HG02884 (cell line): ENCODE data around the gene DDX20.
A peak's percentile ranks its signal among the peaks of the same experiment; 100 is the strongest.

Experiments used
- ATAC-seq: cut with Tn5 transposase; IDR thresholded peaks from one replicate; pipeline ENCODE4 v1.9.1; 2021; ENCODE audit warnings: mild to moderate bottlenecking, moderate library complexity; ENCODE audit not compliant: unreplicated experiment

DDX20 gene

DNA sequence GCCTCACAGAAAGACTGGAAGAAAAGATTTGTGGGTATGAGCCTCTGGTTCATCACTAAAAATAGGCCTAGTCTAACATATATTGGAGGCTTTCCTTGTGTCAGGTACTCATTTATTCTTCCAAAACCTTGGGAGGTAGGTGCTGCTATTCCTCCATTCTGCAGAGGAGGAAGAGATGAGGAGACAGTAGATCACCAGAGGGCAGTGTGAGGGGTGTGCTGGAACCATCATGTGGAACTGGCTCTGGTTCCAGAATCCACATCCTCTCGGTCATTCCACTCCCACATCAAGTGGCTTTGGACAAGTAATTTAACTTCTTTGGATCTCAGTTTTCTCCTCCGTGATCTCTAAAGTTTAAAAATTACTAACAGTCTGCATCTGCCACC lies 9.1 kb upstream of the DDX20 start:
- no peak for ATAC-seq

DNA sequence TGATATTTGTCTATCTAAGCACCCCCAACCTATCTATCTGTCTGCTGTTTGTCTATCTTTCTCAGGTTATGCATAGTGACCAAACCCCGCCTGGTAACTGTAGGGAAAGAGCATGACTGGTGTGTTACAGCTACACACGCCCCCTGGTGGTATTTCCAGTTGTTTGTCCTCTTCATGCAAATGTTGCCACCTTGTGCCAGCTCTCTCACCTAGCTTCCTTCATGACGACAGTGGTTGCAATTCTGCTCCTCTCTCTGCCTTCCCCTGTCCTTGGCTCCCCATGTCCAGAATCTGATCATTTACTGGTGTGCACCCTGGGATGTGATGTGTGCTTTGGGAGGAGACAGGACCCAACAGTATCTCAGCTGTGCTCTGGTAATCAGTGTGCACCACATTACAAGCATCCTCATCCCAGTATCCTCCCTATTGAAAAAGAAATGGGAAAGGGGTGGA lies 8.4 kb upstream of the DDX20 start:
- ATAC-seq = peak; percentile 73

DNA sequence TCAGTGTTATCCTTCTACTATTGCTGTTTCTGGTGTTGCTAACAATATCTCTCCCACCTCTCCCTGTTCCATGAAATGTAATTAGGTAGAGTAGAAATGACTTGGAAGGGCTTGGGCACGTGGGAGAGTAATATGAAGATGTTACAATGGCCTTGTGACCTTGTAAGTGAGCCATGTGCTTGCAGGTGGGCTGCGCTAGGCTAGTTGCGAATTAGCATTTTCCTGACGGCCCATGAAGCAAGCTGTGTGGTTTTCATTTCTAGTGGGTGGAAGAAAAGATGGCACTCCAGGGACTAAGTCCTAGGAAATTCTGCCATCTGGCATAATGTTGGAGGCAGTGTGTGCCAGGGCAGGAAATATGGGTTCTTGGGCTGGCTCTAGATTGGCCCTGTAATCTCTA lies 7.8 kb upstream of the DDX20 start:
- ATAC-seq = no peak

DNA sequence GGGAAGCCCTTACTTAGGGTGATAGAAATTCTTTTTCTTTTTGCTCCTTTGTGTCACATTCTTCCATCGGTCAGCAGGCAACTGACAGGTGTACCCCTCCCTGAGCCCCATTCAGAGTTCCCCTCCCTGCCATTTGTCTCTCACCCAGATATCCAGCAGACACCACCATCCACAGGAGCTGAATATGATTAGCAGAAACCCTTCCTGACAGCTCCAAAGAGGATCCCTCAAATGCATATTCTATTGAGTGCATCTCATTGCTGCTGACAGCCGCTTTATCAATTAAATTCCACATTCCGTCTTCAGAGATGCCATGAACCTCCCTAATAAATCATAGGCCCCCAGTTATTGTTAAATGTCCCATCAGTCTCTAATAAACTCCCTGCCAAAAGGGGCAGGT lies 6.1 kb upstream of the DDX20 start:
- no peak for ATAC-seq

DNA sequence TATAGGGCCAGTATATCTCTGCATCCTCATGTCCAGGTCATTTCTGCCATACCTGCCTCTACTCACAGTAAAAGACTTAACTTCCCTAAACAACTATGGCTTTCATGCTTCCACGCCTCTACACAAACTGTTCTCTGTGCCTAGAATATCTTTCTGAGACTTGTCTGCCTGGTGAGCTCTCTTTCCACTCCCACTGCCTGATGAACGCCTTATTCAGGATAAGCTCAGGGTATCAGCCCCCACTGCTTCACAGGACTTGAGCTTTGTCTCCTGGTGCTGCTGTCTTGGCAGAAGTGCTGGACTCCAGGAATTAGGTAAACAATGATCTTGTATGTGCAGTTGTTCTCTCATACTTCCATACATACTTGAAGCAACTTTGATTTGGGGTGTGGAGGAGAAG lies 4.8 kb upstream of the DDX20 start:
- no peak for ATAC-seq

DNA sequence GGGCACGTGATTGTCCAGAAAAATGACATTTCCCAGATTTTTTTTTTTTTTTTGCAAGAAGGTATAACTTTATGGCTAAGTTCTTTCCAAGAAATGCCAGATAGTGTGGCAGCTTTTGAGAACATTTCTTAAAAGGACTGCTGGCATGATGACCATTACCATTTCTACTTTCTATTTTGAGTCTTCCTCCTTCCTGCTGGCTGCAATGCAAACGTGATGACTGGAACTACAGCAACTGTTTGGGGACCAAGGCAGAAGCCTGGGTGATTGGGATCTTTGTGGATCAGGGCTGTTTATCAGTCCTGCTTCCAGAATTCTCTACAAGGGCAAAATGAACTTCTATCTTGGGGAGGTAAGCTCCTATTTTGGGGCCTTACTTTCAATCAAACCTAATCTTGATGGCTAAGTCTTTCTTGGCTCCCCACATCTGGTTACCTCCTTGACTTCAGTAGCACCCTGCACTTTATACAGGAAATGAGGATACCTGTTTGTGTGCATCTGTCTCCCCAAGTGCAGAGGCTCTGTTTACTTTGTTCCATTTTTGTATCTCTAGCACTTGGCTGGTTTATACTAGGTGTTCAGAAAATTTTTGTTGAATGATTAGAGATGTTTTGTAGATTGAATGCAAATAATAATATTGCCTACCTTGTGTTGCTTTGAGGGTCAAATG lies 3.7 kb upstream of the DDX20 start:
- ATAC-seq = no peak

DNA sequence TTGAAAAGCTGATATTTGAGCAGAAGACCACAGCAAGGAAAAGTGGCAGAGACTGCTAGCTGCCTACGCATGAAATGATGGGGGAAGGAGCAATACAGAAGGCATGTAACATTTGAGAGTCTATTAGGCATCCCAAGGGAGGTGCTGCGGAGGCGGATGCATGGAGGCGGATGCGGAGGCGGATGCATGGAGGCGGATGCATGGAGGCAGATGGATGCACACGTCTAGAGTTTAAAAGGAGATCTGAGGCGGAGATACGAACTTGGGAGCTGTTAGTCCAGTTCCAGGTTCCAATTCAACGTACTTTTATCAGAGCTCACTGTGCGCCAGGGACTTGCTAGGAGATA lies 744 bp upstream of the DDX20 start:
- ATAC-seq = no peak

DNA sequence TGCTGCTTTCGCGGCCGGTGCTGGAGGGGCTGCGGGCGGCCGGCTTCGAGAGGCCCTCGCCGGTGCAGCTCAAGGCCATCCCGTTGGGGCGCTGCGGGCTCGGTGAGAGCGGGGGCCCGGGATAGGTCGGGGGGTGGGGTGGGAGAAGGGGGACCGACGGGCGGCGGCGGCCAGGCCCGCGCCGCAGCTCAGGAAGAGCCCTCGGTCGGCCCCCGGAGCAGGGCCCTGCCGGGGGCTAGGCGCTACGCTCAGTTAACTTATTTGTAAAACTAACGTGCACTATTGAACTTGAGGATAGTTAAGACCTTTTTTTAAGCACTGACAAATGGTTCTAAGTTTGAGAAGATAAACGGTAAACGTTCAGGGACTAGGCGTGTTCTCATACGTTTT lies 418 bp downstream of the DDX20 start:
- ATAC-seq = peak; percentile 23

DNA sequence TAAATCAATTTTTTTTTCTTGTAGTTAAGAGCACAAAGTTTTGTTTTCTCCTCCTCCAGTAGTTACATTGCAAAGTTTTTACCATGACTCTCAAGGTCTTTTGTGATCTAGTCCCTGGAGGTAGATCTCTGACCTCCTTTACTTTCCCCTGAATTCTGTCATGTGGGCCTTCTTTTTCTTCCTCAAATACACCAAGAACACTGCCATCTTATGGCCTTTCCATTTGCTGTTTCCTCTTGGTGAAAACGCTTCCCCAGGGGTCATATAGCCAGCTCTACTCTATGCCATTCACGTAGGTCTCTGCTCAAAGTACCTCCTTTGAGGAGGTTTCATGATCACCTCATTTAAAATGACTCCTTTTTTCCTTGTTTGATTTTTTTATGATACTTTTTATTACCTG lies 2.7 kb downstream of the DDX20 start:
- ATAC-seq = no peak

DNA sequence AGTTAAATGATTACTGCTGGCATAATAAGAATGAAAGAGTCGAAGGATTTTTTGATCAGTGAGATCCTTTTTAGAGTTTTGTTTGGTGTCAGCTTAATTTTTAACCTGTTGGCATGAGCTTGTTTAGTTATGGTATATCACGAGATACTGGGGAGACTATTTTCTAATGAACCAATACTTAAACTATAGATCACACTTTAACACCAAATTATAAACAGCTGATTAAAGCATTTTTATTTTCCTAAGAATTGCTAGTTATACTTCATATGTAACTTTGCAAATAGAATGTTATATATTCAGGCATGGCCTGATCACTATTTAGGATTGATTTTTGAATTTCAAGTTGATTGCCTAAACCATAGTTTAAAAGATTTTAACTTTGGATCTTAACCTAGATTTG lies 6.0 kb downstream of the DDX20 start:
- no peak for ATAC-seq

DNA sequence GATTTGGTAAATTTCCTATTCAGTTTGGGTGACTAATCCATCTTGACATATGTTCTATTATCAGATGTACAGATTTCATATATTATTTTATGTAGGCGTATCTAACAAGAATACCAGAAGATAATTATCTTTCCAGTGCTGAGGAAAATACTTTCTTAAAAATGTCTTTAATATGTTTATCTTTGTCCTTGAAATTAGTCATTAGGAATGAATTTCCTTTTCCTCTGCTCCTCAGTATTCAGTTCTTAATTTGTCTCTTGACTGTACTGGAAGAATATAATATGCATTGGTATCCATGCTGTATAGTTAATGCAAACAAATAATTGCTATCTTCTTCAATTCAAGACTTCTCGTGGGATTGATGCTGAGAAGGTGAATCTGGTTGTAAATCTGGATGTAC lies 6.6 kb downstream of the DDX20 start:
- ATAC-seq = no peak

DNA sequence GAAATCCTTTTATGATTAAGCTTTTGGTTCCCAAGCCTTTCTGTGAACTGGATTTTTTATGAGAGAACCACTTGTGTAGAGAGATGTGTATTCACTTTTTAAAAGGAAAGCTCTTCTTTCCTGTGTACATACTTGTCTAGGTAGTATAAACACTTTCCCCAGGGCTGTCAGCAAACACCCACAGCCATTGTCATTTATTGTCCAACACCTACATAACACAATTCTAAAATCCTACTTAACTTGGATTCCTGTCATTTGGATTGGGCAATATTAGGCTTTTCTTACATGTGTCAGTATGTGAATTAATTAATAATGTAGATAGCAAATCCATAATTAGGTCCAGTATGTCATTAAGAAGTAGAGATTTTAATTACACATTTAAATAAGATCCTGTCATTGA lies 12.3 kb downstream of the DDX20 start:
- ATAC-seq = no peak

DNA sequence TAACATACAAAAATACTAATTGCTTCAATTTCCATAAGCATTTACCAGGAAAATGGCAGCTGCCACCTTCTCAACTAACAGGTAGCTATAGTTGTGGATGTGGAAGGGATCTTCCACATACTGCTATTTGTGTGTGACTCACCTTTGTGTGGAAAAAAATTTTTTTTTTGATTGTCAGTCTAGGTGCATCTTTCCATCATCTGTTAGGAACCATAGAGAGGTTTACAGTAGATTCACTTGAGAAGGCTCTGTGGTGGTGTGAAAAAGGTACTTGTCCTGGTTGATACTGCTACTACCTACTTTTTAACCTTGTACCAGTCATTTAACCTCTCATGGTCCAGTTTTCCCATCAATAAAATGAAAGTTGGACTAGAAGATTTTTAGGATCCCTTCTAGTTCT lies 12.9 kb downstream of the DDX20 start:
- no peak for ATAC-seq

DNA sequence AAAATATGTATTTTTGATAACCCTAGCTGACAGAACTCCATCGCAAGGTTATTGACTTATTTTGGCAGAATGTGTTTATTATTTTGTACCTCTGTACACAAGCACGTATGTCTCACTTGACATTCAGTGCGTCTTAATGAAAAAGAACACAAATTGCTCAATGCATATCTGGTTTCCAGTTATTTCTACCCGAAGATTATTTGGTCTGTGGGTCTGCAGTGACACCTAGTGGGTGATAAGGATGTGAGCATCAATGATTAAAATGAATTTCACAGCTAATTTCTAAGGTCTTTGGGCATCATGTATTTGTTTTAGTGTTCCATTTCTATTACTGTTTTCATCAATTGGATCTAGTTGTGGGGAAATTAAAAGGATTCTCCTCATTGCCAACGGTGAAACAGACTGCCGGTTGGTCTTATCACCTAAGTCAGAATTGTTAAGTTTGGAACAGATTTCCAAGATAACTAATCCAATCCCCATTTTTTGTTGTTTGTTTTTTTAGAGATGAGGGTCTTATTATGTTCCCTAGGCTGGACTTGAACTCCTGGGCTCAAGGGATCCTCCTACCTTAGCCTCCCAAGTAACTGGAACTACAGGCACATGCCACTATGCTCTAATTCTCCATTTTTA lies 13.9 kb downstream of the DDX20 start:
- ATAC-seq = no peak

DNA sequence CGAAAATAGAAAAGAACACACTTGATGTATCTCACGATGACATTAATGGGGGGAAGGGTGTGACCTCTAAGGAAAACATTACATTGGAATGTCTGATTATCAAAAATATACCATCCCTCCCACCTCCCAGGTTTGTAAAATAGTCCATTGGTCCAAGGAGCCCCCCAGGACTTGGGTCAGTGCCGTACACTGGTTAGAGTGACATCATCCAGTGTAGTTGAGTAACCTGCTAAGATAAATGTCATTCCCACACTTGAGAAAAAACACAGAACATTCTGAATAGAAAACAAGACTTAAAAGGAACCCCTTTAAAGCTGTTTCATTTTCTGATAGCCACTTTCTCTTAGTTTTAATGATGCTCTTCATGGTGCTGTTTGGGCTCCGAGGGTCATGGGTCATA lies 15.2 kb downstream of the DDX20 start:
- no peak for ATAC-seq

DNA sequence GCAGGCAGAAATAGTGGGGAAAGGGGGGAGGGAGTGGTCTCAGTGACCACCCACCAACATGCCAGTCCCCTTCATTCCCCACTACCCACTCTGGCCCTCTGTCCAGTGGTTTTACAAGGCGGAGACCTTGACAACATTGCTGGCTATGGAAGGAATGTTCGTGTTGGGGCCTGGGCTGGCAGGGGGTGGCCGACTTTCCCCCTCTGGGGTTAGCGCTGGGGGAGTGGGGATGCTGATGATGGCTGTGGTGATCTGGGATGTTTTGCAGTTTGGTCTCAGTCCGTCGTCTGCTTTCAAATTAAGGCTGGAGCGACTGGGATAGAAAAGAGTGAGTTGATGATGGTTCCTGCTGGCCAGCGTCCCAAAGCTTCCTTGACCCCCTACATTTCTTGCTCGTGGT lies 20.3 kb downstream of the DDX20 start:
- no peak for ATAC-seq

DNA sequence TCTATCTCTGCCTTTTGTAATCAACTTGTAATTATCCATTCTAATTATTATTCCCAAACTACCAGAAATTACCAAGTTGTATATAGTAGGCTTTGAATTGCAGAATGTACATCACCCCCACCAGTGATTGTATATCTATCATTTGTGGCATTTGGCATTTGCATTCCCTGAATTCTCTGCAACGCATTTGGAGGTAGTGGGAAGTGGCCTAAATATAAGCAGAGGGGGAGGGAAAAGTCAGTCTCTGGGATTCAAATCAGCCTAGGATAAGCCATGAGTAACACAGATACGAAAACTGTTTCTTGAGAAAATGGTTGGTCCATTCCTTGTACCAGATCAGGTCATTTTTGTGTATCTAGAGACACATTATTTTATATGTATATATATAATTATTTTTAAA lies 20.7 kb downstream of the DDX20 start:
- no peak for ATAC-seq

DNA sequence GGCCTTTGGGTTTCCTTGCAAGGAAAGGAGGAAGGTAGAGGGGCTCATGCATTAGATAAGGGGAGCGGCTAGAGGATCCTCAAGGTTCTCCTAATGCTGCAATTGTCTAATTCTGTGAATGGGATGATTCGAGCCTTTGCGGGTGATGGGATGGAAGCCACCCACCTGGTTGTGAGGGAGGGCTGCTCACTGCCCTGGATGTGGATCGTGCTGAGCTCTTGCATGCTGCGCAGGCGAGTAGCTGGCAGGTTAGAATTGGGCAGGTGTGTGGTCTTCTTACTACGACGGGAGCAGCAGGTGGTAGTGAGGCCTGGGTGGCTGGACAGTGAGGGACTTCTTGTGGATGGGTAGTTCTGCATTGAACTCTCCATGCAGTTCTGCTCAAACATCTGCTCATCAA lies 21.2 kb downstream of the DDX20 start:
- no peak for ATAC-seq

DNA sequence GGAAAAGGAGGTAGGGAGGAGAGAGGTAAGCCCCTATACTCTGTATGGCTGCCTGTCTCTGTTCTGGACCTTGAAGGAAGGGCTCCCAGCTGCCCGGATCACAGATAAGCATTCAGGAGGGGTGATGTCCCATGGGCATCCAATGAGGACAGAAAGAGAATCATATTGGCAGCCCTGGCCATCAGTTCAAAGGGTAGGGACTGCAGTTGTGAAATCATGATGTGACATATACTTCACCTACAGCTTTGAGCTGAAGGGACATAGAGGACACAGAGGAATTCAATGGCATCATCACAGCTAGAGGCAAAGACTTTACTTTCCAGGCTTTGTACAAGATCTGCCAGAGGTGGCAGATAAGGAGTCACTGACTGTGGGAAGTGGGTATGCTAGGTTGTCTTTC lies 21.6 kb downstream of the DDX20 start:
- ATAC-seq = no peak

DNA sequence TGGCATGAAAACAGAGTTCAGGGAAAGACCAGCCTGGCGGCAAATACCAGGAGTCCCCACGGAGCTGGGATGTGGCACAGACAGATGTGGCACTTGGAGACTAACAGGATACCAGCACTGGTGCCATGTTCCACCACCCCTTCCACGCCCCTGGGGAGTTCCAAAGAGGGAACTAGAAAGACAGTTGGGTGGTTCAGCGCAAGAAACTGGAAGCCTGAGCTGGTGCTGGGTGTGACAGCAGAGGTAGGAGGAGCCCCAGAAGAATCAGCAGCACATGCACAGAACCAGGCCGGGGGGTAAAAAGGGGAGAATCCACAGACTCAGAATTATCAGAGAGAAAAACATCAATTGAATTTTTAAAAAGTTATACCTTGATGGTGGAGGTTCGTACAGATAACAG lies 22.4 kb downstream of the DDX20 start:
- ATAC-seq = no peak

DNA sequence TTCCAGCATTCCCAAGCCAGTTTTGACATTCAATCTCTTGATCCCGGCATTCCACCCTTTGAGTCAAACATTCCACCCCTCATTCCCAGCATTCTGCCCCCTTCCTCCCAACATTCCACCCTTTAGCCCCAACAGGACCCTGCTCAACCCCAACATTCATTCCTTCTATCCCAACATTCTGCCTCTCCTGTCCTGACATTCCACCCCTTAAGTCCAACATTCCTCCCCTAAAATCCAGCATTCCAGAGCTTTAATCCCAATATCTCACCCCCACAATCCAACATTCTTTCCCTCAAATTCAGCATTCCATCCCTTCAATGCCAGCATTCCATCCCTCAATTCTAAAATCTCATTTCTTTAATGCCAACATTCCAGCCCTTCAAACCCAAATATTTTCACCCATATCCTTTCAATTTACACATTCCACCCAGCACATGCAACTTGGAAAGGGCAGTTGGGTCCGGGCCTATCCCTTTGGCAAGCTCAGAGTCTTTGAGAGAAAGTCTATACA lies 22.9 kb downstream of the DDX20 start:
- ATAC-seq = no peak

DNA sequence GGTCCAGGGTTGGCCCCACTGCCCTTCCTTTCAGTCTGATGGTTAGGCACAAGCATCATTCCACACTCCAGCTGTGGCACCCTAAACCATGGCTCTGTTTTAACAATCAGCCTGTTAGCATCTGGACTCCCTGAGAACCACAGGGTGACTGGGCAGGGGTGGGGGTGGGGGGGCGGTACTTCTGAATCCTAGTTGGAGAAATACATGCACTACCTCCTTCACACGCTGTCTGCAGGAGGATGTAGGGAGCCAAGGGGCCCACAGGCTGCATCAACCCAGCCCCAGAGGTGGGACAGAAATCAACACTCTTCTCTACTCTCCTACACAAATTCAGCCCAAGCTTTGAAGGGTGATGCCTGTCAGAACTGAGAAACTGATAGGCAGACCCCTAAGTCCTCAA lies 23.8 kb downstream of the DDX20 start:
- no peak for ATAC-seq
